NCI-H748 (cell line): ENCODE results near the gene FJX1.
A peak's percentile ranks its signal among the peaks of the same experiment; 100 is the strongest.

ENCODE experiments used
- DNase-seq: peaks from one replicate; lab custom pipeline; 2025; ENCODE audit not compliant: unreplicated experiment; lab: John Stamatoyannopoulos, UW

The FJX1 gene

GRCh38 chr11:35606206-35606605 lies 12.1 kb upstream of the FJX1 start:
- DNase-seq: no peak

GRCh38 chr11:35608502-35608901 lies 9.8 kb upstream of the FJX1 start:
- DNase-seq: no peak

- no peak for DNase-seq
Observed at GRCh38 chr11:35609656-35610055, 8.6 kb upstream of the FJX1 start.

GRCh38 chr11:35610631-35611030 lies 7.6 kb upstream of the FJX1 start:
- DNase-seq: no peak

- DNase-seq: no peak
Observed at GRCh38 chr11:35611741-35612140, 6.5 kb upstream of the FJX1 start.

GRCh38 chr11:35614939-35615569 lies 3.2 kb upstream of the FJX1 start:
- DNase-seq: peak; percentile 56

GRCh38 chr11:35615921-35616900 lies 2.0 kb upstream of the FJX1 start:
- peak; percentile 68 for DNase-seq

GRCh38 chr11:35617316-35617686 lies 959 bp upstream of the FJX1 start:
- DNase-seq: no peak

GRCh38 chr11:35618497-35619115 lies 346 bp downstream of the FJX1 start:
- no peak for DNase-seq

- peak; percentile 83 for DNase-seq
Observed at GRCh38 chr11:35619116-35619854, 1.0 kb downstream of the FJX1 start.

- DNase-seq: peak; percentile 80
Observed at GRCh38 chr11:35619855-35620640, 1.8 kb downstream of the FJX1 start.

GRCh38 chr11:35620795-35621194 lies 2.5 kb downstream of the FJX1 start:
- DNase-seq: no peak

- DNase-seq: no peak
Observed at GRCh38 chr11:35621620-35622019, 3.4 kb downstream of the FJX1 start.

- no peak for DNase-seq
Observed at GRCh38 chr11:35622070-35622469, 3.8 kb downstream of the FJX1 start.

GRCh38 chr11:35623621-35624168 lies 5.4 kb downstream of the FJX1 start:
- peak; percentile 50 for DNase-seq

- DNase-seq: no peak
Observed at GRCh38 chr11:35624316-35624715, 6.1 kb downstream of the FJX1 start.

- no peak for DNase-seq
Observed at GRCh38 chr11:35624781-35625180, 6.5 kb downstream of the FJX1 start.

- DNase-seq: no peak
Observed at GRCh38 chr11:35626501-35626900, 8.2 kb downstream of the FJX1 start.

GRCh38 chr11:35629511-35629910 lies 11.3 kb downstream of the FJX1 start:
- DNase-seq: no peak

- no peak for DNase-seq
Observed at GRCh38 chr11:35629914-35630313, 11.7 kb downstream of the FJX1 start.
